Activated naive CD4-positive, alpha-beta T cell treated with anti-CD3 and anti-CD28 coated beads, Interleukin-2, amount 10 ng/mL, durations not matched to agents 7 days and 5 days (primary cell): ENCODE data around the gene EML6.

ENCODE experiments used
- CTCF ChIA-PET: fragments of 350-600 bp; sonication (Branson Sonifier 250); formaldehyde crosslinking; loops from one replicate; lab custom pipeline; 2021; ENCODE audit warnings: antibody characterized with exemption; lab: Charles Lee
- DNase-seq: peaks from one replicate; pipeline ENCODE4 v3.0.0-alpha.2; 2020
- H3K27ac Mint-ChIP-seq: one replicate; pipeline ENCODE4 v1.8.0; 2021; ENCODE audit warnings: mild to moderate bottlenecking, moderate library complexity, mixed read lengths
- H3K27me3 Mint-ChIP-seq: one replicate; pipeline ENCODE4 v1.8.0; 2021; ENCODE audit warnings: mild to moderate bottlenecking, mixed read lengths
- H3K36me3 Mint-ChIP-seq: one replicate; pipeline ENCODE4 v1.8.0; 2021; ENCODE audit warnings: mixed read lengths
- H3K4me1 Mint-ChIP-seq: one replicate; pipeline ENCODE4 v1.8.0; 2021; ENCODE audit warnings: mixed read lengths
- H3K4me3 Mint-ChIP-seq: one replicate; pipeline ENCODE4 v1.8.0; 2021; ENCODE audit warnings: mild to moderate bottlenecking, moderate library complexity, mixed read lengths
- H3K9me3 Mint-ChIP-seq: one replicate; pipeline ENCODE4 v1.8.0; 2021; ENCODE audit warnings: mixed read lengths

Gene EML6

GRCh38 chr2:54810246-54810645 is 86.8 kb downstream of the EML6 start:
- no peaks in the 10 kb centered on the region for H3K9me3 Mint-ChIP-seq
- peaks cover 17% of the 10 kb centered on the region for H3K27me3 Mint-ChIP-seq
- no peak for DNase-seq
- H3K4me3 Mint-ChIP-seq, result no peak overlapping the region
- no peak overlapping the region for H3K27ac Mint-ChIP-seq
- CTCF ChIA-PET, result no interaction called here
- H3K4me1 Mint-ChIP-seq, result no peaks in the 10 kb centered on the region
- H3K36me3 Mint-ChIP-seq, result no peaks in the 10 kb centered on the region

DNA sequence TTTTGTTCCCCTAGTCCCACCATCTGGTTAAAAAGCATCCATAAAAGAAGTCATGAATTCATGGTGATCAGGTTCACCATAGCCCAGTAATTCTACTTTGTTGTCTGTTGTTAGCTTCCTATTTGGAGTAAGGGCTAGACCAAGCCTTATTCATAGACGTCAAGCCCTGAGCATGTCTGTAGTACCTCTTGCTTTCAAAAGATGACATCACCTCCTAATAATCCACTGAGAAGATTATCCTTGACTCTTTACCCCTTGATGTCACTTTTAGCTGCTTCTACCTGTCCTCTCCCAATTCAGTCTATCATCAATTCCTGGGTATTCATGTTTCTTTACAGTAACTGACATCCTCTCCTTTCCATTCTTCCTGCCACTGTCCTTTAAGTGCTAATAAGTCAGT is 90.1 kb downstream of the EML6 start:
- no peaks in the 10 kb centered on the region for H3K9me3 Mint-ChIP-seq
- CTCF ChIA-PET, result interaction anchor here (0.9 kb wide), 1 partner anchor 25 kb away, joined by 3 read pairs; no protein-coding TSS in a partner anchor
- H3K27me3 Mint-ChIP-seq, result peaks cover 13% of the 10 kb centered on the region
- DNase-seq, result no peak
- no peaks in the 10 kb centered on the region for H3K36me3 Mint-ChIP-seq
- H3K4me1 Mint-ChIP-seq, result no peaks in the 10 kb centered on the region
- H3K27ac Mint-ChIP-seq, result no peak overlapping the region
- no peak overlapping the region for H3K4me3 Mint-ChIP-seq

DNA sequence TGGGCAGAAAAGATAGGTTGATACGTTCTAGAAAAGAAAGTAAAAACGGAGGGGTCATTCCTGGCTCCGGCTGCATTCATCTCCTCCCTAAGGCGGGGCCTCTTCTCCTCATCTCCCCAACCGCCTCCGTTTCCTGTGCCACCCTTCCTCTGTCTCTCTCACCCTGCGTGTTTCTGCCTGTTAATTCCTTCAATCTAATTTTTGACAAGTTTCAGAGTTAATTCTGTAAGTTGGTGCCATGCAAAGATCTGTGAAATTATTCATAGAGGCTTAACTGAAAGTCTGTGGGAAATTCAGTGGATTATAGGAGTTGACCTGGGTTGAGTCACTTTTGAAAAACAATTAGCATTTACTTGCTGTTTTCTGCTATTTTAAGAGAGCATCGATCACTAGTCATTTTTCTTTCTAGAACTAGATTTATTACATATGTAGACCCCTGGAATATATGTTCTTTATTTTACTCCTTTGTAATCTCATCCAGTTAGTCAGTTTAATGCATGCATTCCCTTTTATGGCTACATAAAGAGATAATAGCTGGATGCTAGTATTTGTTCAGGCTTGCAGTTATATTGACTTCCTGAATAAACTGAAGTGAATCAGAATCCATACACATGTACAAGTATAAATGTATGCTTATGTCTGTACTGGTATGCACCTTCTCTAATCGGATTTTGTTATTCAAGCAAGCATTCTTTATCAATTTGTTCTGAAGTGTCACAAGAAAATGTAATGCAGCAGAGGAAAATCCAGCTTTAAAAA is 91.1 kb downstream of the EML6 start:
- Mint-ChIP-seq H3K9me3 (no peaks in the 10 kb centered on the region), H3K27me3 (peaks cover 10% of the 10 kb centered on the region)
- CTCF ChIA-PET, result no interaction called here

DNA sequence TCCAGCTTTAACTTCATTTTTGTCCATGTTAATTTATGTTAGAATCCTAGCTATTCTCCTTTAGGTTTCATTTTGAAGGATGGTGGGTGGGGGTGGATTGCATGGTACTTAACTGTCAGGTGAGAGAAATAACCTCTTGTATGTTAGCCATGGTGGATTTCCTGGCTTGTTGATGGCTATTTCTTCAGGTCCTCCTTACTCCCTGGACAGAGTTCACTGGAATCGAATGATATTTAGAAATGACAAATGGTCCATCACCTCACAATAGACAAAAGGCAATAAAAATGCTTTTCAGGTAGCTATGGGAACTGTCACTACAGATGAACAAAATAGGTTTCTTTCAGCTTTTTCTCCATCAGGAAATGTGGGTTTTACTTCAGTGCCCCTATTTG is 91.7 kb downstream of the EML6 start:
- Mint-ChIP-seq H3K27ac (no peak overlapping the region), H3K9me3 (no peaks in the 10 kb centered on the region), H3K4me3 (no peak overlapping the region), H3K36me3 (no peaks in the 10 kb centered on the region), H3K4me1 (no peaks in the 10 kb centered on the region), H3K27me3 (peaks cover 10% of the 10 kb centered on the region)
- CTCF ChIA-PET, result no interaction called here
- DNase-seq, result no peak

More for the DNA sequence above, 91.1 kb downstream of the EML6 start:
- DNase-seq, result no peak
- H3K36me3 Mint-ChIP-seq, result no peaks in the 10 kb centered on the region
- no peak overlapping the region for H3K27ac Mint-ChIP-seq
- H3K4me3 Mint-ChIP-seq, result no peak overlapping the region
- H3K4me1 Mint-ChIP-seq, result no peaks in the 10 kb centered on the region

DNA sequence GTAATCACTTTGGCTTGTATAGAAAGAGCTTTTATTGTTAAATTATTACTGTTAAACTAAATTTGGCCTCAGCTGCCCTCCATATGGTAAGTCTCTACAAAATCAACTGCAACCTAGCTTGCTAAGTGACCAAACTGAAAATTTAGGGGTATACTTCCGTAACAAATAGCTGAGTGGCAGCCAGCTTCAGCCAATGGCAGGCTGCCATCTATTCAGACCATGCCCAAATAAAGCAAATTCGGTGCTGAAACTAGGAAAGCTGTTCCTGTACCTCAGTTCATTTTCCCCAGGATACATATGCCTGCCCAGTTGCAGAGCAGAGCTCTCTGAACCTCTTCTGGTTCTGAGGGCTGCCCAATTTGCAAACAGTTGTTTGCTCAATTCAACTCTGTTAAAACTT is 94.8 kb downstream of the EML6 start:
- H3K36me3 Mint-ChIP-seq, result no peaks in the 10 kb centered on the region
- H3K4me3 Mint-ChIP-seq, result no peak overlapping the region
- H3K4me1 Mint-ChIP-seq, result no peaks in the 10 kb centered on the region
- H3K27me3 Mint-ChIP-seq, result peaks cover 8% of the 10 kb centered on the region
- CTCF ChIA-PET, result interaction anchor here (0.6 kb wide), 1 partner anchor 1089 kb away, joined by 3 read pairs; no protein-coding TSS in a partner anchor
- no peaks in the 10 kb centered on the region for H3K9me3 Mint-ChIP-seq
- H3K27ac Mint-ChIP-seq, result no peak overlapping the region
- no peak for DNase-seq

GRCh38 chr2:54820558-54820957 is 97.1 kb downstream of the EML6 start:
- Mint-ChIP-seq H3K9me3 (no peaks in the 10 kb centered on the region), H3K4me1 (no peaks in the 10 kb centered on the region), H3K27ac (no peak overlapping the region), H3K27me3 (peaks cover 4% of the 10 kb centered on the region), H3K36me3 (no peaks in the 10 kb centered on the region), H3K4me3 (no peak overlapping the region)
- CTCF ChIA-PET, result no interaction called here
- DNase-seq, result no peak

DNA sequence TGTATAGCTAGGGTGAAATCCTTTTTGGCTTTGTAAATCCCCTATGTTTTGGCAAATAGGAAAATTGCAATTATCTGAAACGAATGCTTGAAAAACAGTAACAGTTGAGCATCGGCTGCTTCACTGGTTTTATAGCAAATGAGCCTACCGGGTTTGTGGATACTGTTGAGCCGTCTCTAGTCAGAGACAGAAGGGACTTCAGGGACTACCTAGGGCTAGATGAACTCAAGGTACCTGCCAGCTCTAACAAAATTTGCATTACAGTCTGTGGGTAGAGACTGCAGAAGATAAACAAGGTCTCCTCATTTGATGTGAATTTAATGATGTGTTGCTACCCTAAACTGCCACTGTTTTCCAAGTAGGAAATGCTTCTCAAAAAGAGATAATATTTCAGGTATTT is 101.1 kb downstream of the EML6 start:
- H3K9me3 Mint-ChIP-seq, result no peaks in the 10 kb centered on the region
- no peak overlapping the region for H3K4me3 Mint-ChIP-seq
- no peak for DNase-seq
- CTCF ChIA-PET, result no interaction called here
- no peaks in the 10 kb centered on the region for H3K36me3 Mint-ChIP-seq
- no peak overlapping the region for H3K27ac Mint-ChIP-seq
- no peaks in the 10 kb centered on the region for H3K4me1 Mint-ChIP-seq
- peaks cover 4% of the 10 kb centered on the region for H3K27me3 Mint-ChIP-seq

DNA sequence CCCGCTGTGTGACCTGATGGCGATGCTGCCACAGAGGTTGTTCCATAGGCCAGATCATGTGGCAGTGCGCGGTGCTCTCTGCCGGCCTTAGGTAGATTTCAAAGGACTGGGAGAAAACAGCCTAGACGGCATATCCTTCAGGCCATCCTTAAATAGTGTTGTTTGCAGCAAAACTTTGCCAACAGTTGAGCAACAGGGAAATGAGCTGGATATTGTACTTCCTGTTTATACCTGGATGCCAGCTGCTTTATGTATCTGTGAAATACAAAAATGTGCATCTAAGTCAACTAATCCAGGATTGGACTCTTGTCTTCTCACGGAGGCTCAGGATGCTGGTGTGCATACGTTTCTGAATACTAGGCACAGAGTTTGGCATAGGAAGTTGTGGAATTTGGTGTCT is 107.1 kb downstream of the EML6 start:
- H3K27ac Mint-ChIP-seq, result no peak overlapping the region
- peaks cover 13% of the 10 kb centered on the region for H3K27me3 Mint-ChIP-seq
- no peak for DNase-seq
- H3K36me3 Mint-ChIP-seq, result no peaks in the 10 kb centered on the region
- no peak overlapping the region for H3K4me3 Mint-ChIP-seq
- CTCF ChIA-PET, result no interaction called here
- no peaks in the 10 kb centered on the region for H3K4me1 Mint-ChIP-seq
- H3K9me3 Mint-ChIP-seq, result no peaks in the 10 kb centered on the region

GRCh38 chr2:54831480-54831879 is 108.0 kb downstream of the EML6 start:
- no peaks in the 10 kb centered on the region for H3K9me3 Mint-ChIP-seq
- CTCF ChIA-PET, result no interaction called here

DNA sequence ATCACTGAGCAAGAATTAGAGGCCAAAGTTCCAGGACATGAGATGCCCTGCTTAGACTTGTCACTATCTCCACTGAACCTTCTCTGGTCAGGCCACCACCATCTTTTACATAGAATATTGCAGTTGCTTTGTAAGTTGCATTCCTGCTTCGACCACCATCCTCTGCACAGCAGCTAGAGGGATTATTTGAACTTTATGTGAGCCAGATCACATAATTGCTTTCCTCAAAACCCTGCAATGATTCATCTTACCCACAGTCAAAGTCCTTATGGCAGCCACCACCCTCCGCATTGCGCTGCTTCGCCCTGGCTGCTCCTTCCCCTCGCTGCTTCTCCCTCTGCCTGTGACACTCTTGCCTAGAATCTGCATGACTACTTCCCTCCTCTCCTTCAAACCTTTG is 111.3 kb downstream of the EML6 start:
- no peaks in the 10 kb centered on the region for H3K9me3 Mint-ChIP-seq
- no peaks in the 10 kb centered on the region for H3K4me1 Mint-ChIP-seq
- H3K4me3 Mint-ChIP-seq, result no peak overlapping the region
- peaks cover 19% of the 10 kb centered on the region for H3K27me3 Mint-ChIP-seq
- H3K27ac Mint-ChIP-seq, result no peak overlapping the region
- CTCF ChIA-PET, result no interaction called here
- DNase-seq, result no peak
- no peaks in the 10 kb centered on the region for H3K36me3 Mint-ChIP-seq

More at GRCh38 chr2:54831480-54831879, 108.0 kb downstream of the EML6 start:
- H3K27ac Mint-ChIP-seq, result no peak overlapping the region
- H3K27me3 Mint-ChIP-seq, result peaks cover 19% of the 10 kb centered on the region
- DNase-seq, result no peak
- no peaks in the 10 kb centered on the region for H3K4me1 Mint-ChIP-seq
- no peak overlapping the region for H3K4me3 Mint-ChIP-seq
- no peaks in the 10 kb centered on the region for H3K36me3 Mint-ChIP-seq

GRCh38 chr2:54836477-54836876 is 113.0 kb downstream of the EML6 start:
- CTCF ChIA-PET, result no interaction called here
- H3K9me3 Mint-ChIP-seq, result no peaks in the 10 kb centered on the region
- peaks cover 19% of the 10 kb centered on the region for H3K27me3 Mint-ChIP-seq
- no peak for DNase-seq
- no peak overlapping the region for H3K4me3 Mint-ChIP-seq
- H3K27ac Mint-ChIP-seq, result no peak overlapping the region
- H3K4me1 Mint-ChIP-seq, result no peaks in the 10 kb centered on the region
- H3K36me3 Mint-ChIP-seq, result no peaks in the 10 kb centered on the region

GRCh38 chr2:54838585-54839035 is 115.1 kb downstream of the EML6 start:
- CTCF ChIA-PET, result interaction anchor here (0.5 to 2.3 kb wide), 26 partner anchors 10 to 732 kb away, joined by 3 to 17 read pairs (median 4); no protein-coding TSS in a partner anchor
- H3K27ac Mint-ChIP-seq, result no peak overlapping the region
- H3K9me3 Mint-ChIP-seq, result no peaks in the 10 kb centered on the region
- peaks cover 14% of the 10 kb centered on the region for H3K27me3 Mint-ChIP-seq
- H3K4me3 Mint-ChIP-seq, result no peak overlapping the region
- no peaks in the 10 kb centered on the region for H3K4me1 Mint-ChIP-seq
- DNase-seq, result peak; percentile 70
- no peaks in the 10 kb centered on the region for H3K36me3 Mint-ChIP-seq

GRCh38 chr2:54839461-54840255 is 116.2 kb downstream of the EML6 start:
- Mint-ChIP-seq H3K27ac (no peak overlapping the region), H3K4me1 (no peaks in the 10 kb centered on the region), H3K27me3 (peaks cover 14% of the 10 kb centered on the region), H3K36me3 (no peaks in the 10 kb centered on the region), H3K9me3 (no peaks in the 10 kb centered on the region), H3K4me3 (no peak overlapping the region)
- CTCF ChIA-PET, result interaction anchor here (0.7 to 2.3 kb wide), 17 partner anchors 8 to 336 kb away, joined by 3 to 17 read pairs (median 5); no protein-coding TSS in a partner anchor
- DNase-seq, result no peak

DNA sequence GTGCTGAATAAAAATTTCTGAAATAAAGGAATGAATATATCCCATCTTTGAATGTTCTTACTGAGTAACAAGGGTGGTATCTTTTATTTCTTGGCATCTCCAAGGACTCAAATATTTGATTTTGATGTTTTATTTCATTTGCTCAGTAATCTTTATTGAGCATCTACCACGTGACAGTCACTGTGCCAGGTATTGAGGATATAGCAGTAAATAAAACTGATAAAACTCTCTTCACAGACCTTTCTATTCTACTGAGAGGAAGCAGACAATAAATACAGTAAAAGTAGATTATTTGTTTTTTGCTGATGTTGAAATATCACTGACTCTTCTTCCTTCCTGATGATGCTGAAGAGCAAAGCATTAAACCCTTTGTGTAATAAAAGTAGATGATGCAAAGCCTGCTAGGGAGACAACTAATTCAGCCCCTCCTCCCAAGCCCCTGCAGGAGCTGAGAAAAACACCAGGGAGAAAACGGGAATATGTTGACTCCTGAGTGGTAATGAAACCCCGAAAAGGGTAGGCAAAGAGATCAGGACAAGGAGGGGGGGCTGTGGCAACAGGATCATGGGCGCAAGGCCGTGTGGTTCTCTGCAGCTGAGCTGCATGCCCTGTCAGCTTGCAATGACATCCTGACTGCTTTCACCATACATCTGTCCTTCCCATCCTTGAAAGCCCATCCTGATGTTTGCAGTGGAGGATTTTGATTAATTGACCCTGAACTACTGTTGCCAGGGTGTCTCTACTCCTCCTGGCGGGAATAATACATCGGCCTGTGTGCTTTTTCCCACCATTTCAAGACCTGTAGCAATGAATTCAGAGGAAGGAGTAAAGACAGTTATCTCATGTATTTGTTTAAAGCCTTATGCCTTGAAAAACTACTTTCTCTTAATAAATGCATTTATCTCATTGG is 117.4 kb downstream of the EML6 start:
- H3K4me1 Mint-ChIP-seq, result no peaks in the 10 kb centered on the region
- H3K36me3 Mint-ChIP-seq, result no peaks in the 10 kb centered on the region
- CTCF ChIA-PET, result interaction anchor here (0.6 kb wide), 1 partner anchor 114 kb away, joined by 3 read pairs; no protein-coding TSS in a partner anchor
- H3K9me3 Mint-ChIP-seq, result no peaks in the 10 kb centered on the region
- H3K4me3 Mint-ChIP-seq, result no peak overlapping the region
- H3K27me3 Mint-ChIP-seq, result peaks cover 6% of the 10 kb centered on the region
- no peak overlapping the region for H3K27ac Mint-ChIP-seq
- DNase-seq, result no peak
